HEK293T (cell line): ENCODE data around the gene FEZF1.

Source experiments
- ARNT ChIP-seq: fragments of 450-650 bp; IDR thresholded peaks from 2 replicates; pipeline ENCODE4 v1.6.1; 2017; ENCODE audit warnings: mild to moderate bottlenecking
- BHLHE40 ChIP-seq: fragments of 450-650 bp; IDR thresholded peaks from 2 replicates; pipeline ENCODE4 v1.6.1; 2016; ENCODE audit warnings: mild to moderate bottlenecking, moderate library complexity, borderline replicate concordance
- ELF4 ChIP-seq: fragments of 450-650 bp; IDR thresholded peaks from 2 replicates; pipeline ENCODE4 v1.6.1; 2017; ENCODE audit warnings: antibody characterized with exemption
- FOXA1 ChIP-seq: fragments of 450-650 bp; IDR thresholded peaks from 2 replicates; pipeline ENCODE4 v1.6.1; 2016; ENCODE audit warnings: mild to moderate bottlenecking
- FOXK2 ChIP-seq: fragments of 450-650 bp; IDR thresholded peaks from 2 replicates; pipeline ENCODE4 v1.6.1; 2016; ENCODE audit warnings: mild to moderate bottlenecking
- FOXM1 ChIP-seq: fragments of 450-650 bp; IDR thresholded peaks from 2 replicates; pipeline ENCODE4 v1.6.1; 2017; ENCODE audit warnings: mild to moderate bottlenecking, borderline replicate concordance
- HDGF ChIP-seq: fragments of 450-650 bp; IDR thresholded peaks from 2 replicates; pipeline ENCODE4 v1.6.1; 2017; ENCODE audit warnings: antibody characterized with exemption, borderline replicate concordance
- L3MBTL2 ChIP-seq: fragments of 450-650 bp; conservative IDR thresholded peaks from 2 replicates; pipeline ENCODE4 v1.6.1; 2016; ENCODE audit warnings: mild to moderate bottlenecking
- LEF1 ChIP-seq: fragments of 450-650 bp; IDR thresholded peaks from 2 replicates; pipeline ENCODE4 v1.6.1; 2017; ENCODE audit warnings: mild to moderate bottlenecking, borderline replicate concordance
- NFRKB ChIP-seq: fragments of 450-650 bp; IDR thresholded peaks from 2 replicates; pipeline ENCODE4 v1.6.1; 2016; ENCODE audit warnings: mild to moderate bottlenecking, moderate library complexity
- PKNOX1 ChIP-seq: fragments of 450-650 bp; IDR thresholded peaks from 2 replicates; pipeline ENCODE4 v1.6.1; 2016
- SP1 ChIP-seq: fragments of 450-650 bp; IDR thresholded peaks from 2 replicates; pipeline ENCODE4 v1.6.1; 2017
- SUZ12 ChIP-seq: fragments of 450-650 bp; IDR thresholded peaks from 2 replicates; pipeline ENCODE4 v1.6.1; 2016; ENCODE audit warnings: mild to moderate bottlenecking
- TARDBP ChIP-seq: fragments of 450-650 bp; IDR thresholded peaks from 2 replicates; pipeline ENCODE4 v1.6.1; 2016

- TF ChIP-seq FOXK2 (no peak), ARNT (no peak), LEF1 (no peak), HDGF (no peak), L3MBTL2 (no peak), SP1 (no peak), FOXM1 (no peak), SUZ12 (no peak), BHLHE40 (no peak), FOXA1 (no peak), PKNOX1 (peak; percentile 66), ELF4 (no peak), NFRKB (no peak), TARDBP (no peak)
Measured at GRCh38 chr7:122268101-122268500, 36.4 kb downstream of the FEZF1 start.
